ENCODE results near the gene CLK2.

CLK2 gene

DNA sequence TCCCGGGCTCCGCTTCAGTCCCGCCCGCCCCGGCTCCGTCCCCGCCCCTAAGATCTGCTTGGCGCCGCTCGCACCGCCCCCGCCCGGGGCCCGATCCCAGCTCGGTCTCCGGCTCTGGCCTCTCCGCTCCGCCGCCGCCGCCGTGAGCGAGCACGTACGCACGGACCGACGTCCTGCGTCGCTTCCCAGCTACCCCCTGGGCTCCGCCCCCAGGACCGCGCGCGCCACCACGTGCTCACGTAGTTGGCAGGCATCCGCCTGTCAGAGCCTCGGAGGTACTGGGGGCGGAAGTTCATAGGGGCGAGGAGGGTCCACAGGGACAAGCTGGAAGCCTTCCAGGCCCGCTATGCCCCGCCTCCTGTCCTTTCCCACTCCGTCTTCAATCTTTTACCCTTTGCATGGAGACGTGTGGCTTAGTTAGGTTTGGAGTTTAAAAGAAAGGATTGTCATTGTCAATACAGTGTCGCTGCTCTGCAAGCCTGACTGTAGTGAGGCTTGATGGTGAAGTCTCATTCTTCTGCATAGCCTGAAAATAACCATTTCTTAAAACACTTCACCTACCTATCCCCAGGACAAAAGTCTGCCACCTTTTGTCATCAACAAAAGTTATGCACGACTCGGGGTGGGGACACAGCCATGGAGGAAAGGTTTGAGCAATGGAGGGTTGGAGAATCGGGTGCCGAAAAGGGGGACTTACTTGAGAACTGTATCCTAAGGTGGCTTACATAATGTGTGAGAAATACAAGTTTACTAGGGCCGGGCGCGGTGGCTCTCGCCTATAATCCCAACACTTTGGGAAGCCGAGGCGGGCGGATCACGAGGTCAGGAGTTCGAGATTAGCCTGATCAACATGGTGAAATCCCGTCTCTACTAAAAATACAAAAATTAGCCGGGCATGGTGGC is at the start of gene CLK2:
Gene CLK2 (minus strand): TSS at position 162 of the 903 bp plus-strand sequence. CDS start 2,527 bp downstream, outside the sequence.
- DNase-seq: peak; percentile 98

DNA sequence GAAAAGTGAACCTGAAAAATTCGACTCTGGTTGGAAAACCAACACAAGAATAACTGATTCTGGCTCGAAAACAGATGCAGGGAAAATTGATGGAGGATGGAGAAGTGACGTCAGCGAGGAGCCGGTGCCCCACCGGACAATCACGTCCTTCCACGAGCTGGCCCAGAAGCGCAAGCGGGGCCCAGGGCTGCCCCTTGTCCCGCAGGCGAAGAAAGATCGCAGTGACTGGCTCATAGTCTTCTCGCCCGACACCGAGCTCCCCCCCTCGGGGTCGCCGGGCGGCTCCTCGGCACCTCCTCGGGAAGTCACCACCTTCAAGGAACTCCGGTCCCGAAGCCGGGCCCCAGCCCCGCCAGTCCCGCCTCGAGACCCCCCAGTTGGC is 49.3 kb upstream of the CLK2 start:
- peak; percentile 16 for DNase-seq

DNA sequence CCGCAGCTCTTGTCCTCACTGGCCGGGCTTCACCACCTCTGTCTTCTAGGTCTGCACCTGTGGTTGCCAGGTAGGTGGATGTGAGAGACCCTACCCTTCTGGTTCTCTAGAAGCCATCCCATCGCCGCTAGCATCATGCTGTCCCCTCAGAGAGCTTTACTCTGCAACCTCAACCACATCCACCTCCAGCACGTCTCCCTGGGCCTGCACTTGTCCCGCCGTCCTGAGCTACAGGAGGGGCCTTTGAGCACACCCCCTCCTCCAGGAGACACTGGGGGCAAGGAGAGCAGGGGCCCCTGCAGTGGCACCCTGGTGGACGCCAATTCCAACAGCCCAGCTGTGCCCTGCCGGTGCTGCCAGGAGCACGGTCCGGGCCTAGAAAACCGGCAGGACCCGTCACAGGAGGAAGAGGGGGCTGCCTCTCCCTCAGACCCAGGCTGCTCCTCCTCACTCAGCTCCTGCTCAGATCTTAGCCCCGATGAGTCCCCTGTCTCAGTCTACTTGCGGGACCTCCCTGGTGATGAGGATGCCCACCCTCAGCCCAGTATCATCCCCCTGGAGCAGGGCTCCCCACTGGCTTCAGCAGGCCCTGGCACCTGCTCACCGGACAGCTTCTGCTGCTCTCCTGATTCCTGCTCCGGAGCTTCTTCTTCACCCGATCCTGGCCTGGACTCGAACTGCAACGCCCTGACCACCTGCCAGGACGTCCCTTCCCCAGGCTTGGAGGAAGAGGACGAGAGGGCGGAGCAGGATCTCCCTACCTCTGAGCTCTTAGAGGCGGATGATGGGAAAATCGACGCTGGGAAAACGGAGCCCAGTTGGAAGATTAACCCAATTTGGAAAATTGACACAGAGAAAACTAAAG is 48.6 kb upstream of the CLK2 start:
- DNase-seq: peak; percentile 5

DNA sequence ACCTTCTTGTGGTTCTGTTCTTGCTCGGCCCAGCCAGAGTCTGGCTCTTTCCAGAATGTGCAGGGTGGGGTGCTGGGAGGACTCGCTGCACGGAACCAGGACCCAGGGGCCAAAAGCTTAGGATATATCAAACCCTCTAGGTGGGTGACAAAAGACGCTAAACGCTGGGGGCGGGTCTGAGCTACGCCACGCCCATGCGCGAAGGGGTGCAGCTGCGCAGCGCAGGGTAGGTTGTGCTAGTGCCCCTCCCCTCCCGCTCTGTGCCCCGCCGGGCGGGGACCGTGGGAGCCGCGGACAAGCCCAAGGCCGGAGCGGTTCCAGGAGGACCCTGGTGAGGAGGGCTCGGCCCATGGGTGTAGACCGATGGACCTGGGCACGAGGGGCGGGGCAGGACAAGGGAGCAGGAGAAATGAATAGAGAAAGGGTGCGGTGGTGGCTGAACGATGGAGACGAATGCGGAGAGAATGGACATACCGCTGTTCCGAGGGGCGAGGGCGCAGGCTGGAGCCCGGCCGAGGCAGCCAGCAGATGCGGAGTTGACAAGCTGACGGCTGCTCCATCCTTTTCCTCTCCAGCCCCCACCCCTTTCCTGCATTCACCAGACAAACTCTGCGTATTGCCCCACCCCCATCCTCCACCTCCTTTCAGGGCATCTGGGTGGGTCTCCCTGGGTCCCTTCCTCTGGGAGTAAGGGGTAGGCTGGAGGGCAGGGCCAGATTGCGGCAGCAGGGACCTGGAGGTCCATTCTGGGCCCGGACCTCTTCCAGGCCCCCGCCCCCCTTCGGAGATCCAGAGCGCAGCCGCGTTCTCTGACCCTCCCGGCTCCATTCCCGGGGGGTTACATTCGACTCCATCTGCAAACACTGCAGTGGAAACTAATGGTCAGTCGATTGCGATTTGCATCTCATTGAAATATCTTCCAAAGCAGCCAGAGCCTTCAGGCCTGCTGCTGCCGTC is 47.6 kb upstream of the CLK2 start, which contains the start of gene RUSC1:
Gene RUSC1 (plus strand): TSS at position 234 of the 957 bp plus-strand sequence. CDS start 880 bp downstream, outside the sequence.
- peak; percentile 80 for DNase-seq

DNA sequence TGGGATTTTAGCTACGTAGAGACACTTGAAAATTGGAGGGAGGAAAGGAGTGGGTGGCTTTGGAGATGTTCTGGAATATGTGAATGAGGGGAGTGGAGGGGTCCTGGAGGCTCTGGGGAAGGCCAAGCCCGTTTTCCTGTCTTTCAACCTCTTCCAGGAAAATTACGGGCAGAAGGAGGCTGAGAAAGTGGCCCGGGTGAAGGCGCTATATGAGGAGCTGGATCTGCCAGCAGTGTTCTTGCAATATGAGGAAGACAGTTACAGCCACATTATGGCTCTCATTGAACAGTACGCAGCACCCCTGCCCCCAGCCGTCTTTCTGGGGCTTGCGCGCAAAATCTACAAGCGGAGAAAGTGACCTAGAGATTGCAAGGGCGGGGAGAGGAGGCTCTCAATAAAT is 46.9 kb upstream of the CLK2 start:
- no peak for DNase-seq

DNA sequence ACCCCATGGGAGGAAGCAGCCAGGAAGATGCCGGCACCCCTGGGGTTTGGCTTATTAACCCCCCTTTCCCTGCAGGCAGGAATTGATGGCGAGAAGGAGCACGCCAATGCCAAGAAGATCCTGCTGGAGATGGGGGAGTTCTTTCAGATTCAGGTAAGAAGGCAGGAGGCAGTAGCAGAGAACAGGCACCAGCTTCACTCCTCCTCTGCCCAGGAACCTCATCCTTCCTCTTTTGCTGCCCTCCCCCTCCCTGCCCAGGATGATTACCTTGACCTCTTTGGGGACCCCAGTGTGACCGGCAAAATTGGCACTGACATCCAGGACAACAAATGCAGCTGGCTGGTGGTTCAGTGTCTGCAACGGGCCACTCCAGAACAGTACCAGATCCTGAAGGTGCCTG is 46.2 kb upstream of the CLK2 start:
- no peak for DNase-seq

DNA sequence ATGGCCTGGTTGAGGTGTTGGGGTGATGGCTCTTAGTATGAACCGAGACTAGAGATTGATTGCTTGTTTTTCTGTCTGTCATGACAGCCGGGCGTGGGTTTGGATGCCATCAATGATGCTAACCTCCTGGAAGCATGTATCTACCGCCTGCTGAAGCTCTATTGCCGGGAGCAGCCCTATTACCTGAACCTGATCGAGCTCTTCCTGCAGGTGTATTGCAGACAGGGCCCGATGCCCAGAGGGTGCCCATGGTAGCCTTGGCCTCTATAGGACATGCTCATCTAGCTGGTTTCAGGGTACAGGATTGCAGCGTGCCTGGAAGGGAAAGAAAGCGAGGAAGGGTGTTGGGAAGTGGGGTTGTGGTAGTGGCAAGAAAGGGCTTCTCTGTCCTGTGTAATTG is 44.8 kb upstream of the CLK2 start:
- DNase-seq: no peak

DNA sequence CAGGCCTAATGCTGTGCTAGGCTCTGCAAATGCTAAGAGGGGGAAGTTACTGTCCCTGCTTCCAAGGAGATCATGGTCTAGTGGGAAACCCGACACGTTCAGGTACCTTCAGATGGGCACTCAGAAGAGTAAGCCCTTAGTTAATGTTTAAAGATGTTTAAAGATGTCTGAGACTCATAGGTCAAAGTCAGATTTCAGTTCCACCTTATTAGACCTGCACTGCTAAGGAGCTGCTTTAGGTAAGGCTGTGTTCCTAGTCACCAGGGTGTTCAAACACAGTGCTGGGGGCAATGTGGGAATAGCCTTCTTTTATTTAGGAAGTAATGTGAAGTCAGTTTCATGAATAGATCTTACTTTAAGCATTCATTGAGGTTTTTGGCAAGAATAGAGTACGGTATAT is 43.6 kb upstream of the CLK2 start:
- no peak for DNase-seq

DNA sequence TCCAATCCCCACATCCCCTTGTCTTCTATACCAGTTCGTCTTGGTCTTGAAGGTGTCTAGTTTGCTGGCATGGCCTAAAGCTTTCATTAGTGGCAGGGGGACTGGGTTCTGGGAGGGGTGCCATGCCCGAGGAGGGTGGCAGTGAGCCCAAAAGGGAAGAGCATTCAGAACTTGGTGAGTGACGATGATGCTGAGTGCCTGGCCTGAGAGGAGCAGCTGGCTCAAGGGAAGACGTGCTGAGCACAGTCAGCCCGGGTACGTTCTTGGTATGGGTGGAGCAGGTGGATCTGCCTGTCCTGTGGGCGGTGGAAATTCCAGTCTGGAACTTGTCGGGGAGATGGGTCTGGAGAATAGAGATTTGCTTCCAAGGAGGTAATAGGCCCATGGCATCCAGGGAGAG is 40.0 kb upstream of the CLK2 start:
- no peak for DNase-seq

DNA sequence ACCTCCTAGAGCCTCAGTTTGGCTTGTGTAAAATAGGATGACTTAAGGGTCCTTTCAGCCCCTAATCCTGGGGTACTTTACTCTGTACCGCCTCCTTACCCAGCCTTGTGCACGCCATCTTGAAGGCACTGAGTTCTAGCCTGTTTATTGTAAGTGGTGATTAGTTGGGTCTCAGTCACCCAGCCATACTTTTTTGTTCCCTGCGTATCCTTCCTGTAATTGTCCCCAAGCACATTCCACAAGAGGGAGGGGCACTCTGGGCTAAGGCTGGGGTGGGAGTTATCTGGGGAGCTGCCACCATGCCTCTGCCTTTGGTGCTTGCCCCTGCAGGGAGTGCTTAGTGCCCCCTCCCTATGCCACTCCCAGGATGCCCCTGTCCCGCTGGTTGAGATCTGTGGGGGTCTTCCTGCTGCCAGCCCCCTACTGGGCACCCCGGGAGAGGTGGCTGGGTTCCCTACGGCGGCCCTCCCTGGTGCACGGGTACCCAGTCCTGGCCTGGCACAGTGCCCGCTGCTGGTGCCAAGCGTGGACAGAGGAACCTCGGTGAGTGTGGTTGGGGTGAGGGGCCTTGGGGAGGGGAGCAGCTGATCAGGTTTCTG is 36.2 kb upstream of the CLK2 start:
- DNase-seq: peak; percentile 28

DNA sequence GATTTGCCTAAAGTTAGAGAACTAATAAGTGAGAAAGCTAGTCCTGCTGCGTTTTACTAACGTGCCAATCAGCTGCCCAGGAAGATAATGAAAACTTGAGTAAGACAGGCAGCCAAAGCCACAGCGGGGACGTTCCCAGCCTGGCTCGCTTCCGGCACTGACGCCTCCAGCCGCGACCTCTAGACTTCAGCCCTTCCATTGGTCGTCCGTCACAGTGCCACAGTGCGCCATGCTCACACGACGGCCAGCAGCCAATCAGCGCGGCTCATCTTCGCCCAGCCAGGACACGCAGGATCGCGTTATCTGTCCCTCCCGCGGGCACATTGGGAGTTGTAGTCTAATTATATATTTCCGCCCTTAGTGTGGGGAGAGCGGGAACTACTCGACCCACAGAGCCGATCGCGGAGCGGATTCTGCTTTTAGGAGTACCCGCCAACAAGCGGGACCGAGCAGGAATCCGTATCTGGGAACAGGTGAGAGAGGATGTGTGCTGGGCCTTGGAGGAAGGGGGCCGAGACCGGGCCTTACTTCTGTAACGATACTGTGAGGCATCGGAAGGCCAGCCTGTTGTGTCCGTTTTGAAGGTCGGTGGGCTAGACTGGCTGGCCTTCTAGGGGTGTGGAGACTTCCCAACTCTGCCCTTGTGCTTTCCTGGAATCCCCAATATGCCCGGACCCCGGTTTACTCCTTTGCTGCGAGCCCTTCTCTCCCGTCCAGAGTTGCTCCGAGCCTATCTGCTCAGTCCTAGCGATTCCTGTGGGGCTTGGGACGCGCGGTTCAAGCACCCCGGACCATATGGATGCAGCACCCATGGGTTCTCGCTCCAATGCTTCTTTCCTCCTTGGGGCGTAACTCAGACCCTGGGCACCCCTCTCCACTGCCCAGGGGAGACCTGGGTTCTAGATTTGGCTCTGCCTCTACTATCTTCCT is 35.5 kb upstream of the CLK2 start, which contains the start of gene FDPS:
Gene FDPS (plus strand): TSS at position 374 of the 930 bp plus-strand sequence. CDS start 924 bp downstream, outside the sequence.
- peak; percentile 100 for DNase-seq

DNA sequence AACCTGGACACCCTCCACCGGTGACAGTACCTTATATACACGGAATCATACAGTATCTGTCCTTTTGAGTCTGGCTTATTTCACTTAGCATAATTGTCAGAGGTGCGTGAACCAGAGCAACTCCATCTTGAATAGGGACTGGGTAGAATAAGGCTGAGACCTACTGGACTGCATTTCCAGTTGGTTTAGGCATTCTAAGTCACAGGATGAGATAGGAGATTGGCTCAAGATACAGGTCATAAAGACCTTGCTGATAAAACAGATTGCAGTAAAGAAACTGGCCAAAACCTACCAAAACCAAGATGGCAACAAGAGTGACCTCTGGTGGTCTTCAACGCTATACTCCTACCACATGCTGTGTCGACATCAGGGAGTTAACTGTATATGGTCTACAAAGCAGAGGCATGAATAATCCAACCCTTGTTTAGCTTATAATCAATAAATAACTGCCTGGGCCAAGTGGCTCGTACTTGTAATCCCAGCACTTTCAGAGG is 34.0 kb upstream of the CLK2 start:
- peak; percentile 45 for DNase-seq

DNA sequence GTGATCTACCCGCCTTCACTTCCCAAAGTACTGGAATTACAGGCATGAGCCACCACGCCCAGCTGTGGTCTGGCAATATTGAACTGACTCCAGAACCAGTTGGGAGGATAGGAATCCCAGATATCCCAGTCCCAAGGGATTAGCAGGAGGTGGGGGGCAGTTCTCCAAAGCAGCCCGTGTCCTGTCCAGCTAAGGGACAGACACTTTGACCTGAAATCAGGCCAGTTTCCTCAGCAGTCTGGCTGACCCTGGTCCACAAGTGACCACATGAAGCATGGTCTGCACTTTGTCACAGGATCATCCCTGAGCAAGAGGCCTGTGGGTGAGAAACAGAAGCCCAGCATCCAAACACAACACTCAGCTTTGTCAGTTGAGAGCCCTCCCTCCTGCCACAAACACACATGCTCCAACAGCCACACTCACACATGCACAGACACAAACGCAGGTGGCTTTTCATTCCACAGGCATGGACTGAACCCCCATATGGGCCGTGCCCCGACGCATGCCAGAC is 32.6 kb upstream of the CLK2 start:
- DNase-seq: no peak

DNA sequence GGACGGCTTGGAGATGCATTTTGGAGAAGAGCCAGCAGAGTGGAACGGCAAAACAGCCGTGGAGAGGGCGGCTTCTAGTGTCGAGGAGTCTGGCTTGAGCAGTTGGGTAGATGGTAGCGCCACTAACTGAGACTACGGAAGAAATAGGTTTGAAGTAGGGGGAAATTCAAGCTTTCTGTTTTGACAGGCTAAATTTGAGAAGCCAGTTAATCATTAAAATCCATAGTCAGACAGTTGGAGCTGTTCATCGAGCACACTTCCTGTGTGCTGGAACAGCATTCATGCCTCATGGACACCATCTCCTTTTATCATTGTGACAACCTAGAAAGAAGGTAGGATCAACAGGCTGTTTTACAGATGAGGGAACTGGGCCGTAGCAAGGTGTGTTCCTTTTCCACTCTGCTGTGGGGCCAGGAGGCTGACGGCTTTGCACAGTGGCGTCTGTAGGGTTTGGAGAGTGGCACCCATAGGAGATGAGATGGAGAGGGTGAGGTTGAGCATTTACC is 31.3 kb upstream of the CLK2 start:
- DNase-seq: no peak

DNA sequence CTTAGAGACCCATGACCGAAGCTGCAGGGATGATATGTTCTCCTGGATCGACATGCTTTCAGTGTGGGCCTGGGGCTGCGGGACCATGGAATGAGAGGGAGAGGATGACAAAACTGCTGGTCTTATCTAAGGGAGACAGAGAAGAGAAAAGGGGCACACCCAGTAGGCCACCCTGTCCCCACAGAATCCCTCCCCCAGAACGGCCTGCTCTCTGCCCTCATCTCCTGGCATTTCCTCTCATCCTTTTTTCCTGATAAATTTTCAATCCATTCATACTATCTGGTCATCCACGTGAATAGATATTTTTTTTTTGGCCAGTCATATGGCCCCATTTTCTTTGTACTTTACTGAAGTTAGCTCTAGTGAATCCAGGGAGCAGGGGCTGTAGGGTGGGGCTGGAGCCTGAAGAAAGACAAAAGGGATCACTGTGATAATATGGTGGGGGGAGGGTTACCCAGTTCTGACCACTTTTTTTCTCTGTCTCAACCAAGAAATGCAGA is 28.1 kb upstream of the CLK2 start, which contains the start of gene PKLR:
Gene PKLR (minus strand): TSS at position 97 of the 500 bp plus-strand sequence. CDS start 43 bp downstream, at position 54.
- DNase-seq: no peak

DNA sequence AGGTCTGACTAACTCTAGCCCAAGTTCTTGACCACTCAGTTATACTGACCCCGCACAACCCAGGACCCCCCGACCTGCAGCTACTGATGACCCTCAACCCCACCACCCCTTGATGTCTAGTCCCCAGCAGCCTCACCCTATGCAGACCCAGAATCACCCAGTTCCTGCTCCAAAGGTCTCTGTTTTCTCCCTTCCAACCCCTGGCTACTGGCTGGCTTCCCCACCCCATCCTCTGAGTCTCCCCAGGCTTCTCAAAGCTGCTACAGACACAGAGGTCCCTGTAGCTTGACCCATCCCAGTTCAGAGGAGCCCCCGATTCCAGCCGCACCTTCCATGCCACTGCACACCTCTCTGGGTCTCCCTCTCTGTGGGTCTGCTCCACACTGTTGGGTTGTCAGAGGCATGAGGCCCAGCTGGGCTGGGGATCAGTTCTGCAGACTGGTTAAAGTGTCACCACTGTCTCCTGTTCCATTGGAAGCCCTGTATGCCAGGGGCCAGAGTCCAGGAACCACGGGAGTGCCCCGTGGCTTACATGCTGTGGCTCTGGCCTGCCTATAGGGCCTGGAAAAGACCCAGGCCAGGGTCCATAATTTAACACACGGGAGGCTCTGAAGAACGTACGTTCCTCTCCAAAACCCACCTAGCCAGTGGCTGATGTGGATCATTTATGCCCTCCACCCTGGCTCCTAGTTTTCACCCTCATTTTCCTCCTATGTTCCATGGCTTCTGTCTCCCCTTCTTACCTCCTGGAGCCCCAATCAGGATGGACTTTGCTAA is 27.4 kb upstream of the CLK2 start:
- DNase-seq: no peak

DNA sequence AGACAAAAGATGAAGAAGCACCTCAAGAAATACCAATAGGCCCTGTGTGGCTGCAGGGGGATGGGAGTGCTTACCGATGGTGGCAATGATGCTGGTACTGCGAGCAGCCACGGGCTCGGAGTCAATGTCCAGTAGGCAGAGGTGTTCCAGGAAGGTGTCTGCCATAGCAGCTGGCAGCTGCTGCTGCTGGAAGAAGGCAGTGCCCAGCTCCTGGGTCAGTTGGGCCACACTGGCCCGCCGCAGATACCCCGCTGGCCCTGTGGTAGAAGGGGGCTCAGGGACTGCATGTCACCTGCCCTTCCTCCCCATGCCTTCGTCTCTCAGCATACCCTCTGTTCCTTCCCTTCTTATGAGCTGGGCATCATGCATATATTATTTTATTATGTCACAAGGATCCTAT is 26.7 kb upstream of the CLK2 start:
- DNase-seq: no peak

DNA sequence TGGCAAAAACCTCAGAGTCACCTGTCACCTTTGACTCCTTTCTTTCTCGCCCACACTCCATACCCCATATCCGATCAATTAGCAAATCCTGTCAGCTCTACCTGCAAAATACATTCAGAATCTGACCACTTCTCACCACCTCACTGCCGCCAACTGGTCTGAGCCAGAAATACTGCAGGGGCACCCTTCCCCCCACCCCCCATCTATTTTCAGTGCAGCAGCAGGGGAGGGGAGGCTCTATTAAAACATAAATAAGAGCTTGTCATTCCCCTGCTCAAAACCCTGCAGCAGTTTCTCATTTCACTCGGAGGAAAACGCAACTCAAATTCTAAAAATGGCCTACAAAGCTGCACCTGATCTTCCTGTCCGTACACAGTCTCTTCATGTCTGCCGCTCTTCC is 24.1 kb upstream of the CLK2 start:
- no peak for DNase-seq

DNA sequence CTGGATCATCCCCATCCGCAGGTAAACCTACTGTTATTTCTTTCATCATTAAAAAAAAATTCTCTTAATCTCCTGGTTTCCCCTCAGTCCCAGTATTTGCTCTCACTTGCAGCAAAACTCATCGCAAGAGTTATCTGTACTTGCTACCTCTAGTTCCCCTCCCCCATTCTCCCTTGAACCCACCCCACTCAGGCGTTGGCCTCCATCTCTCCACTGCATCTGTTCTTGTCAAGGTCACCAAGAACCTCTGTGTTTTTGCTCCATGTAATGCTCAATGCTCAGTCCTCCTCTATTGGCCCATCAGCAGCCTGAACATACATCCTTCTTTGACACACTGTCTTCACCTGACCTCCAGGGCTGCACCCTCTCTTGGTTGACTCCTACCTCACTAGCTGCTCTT is 23.4 kb upstream of the CLK2 start:
- DNase-seq: no peak
